K562 treated with DMSO at 1 percent for 12 hours (cell line): ENCODE results near the gene CXCL13. TPM values are rescaled to one million over a fixed set of nuclear protein-coding genes. Genes with fewer than 3 reads are reported as not detected.

Source experiments
- total RNA-seq: library from RNA; unstranded; fragments of 300-600 nt; gene quantifications from 2 replicates; pipeline ENCODE4 v1.2.3, GENCODE V29; 2022; ENCODE audit not compliant: insufficient read depth

Gene CXCL13
- not detected in 2 replicates for total RNA-seq

GRCh38 chr4:77605210-77605902, at the start of gene CXCL13:
TSS of gene CXCL13 (plus strand) at chr4:77605820. CDS start at chr4:77605866, 46 bp downstream.

Other genes with a start within 250 kb of the CXCL13 start
- gene CNOT6L, start 213.5 kb downstream of the CXCL13 start, total RNA-seq = 1.5 and 19.0 TPM in 2 replicates